Choroid plexus epithelial cell (primary cell): ENCODE measurements around the gene CUL3.

Experiments
- DNase-seq: peaks from one replicate; pipeline ENCODE4 v3.0.0-alpha.2; 2010; ENCODE audit warnings: low read depth
- H3K4me3 ChIP-seq: 2 replicates; pipeline ENCODE4 v1.5.1; 2011; ENCODE audit warnings: low read depth, mild to moderate bottlenecking, control low read depth, low read length, moderate library complexity
- TF ChIP-seq, protein P1 (sequence below): conservative IDR thresholded peaks from 2 replicates; pipeline ENCODE4 v1.5.1; 2011; ENCODE audit warnings: low read depth, mild to moderate bottlenecking, control low read depth, inconsistent platforms, low read length, moderate library complexity

Gene CUL3

DNA sequence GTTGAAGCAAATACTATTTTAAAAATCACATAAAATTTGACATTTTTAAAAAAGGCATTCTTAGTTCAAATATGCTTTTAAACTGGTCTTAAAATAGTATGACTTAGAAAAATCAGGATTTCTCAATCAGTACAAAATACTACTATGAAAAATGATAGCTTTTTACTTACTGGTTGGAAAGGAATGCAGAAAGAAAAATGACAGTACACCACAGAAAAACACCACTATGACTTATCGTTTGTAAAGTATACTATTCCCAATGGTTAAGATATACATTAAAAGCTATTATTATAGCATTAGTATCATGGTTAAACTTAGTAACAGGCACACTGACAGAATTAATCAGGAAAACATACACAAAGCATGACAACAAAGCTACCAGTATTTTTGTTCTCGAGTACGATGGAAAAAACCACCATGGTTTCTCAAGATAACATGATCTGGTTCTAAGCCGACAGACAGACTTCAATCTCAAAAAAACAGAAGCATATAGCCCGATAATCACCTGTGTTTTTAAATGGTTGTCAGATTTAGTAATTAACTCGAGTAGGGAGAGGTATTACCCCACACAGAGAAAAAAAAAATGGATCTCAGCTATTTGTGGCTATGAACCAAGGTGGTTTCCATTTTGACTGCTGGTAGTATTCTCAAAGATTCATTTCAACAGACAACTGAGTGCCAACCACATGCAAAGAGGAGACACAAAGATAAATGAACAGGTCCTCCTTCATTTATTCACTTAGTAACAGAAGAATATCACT, 39.1 kb downstream of the CUL3 start:
- TF ChIP-seq, protein P1, sequence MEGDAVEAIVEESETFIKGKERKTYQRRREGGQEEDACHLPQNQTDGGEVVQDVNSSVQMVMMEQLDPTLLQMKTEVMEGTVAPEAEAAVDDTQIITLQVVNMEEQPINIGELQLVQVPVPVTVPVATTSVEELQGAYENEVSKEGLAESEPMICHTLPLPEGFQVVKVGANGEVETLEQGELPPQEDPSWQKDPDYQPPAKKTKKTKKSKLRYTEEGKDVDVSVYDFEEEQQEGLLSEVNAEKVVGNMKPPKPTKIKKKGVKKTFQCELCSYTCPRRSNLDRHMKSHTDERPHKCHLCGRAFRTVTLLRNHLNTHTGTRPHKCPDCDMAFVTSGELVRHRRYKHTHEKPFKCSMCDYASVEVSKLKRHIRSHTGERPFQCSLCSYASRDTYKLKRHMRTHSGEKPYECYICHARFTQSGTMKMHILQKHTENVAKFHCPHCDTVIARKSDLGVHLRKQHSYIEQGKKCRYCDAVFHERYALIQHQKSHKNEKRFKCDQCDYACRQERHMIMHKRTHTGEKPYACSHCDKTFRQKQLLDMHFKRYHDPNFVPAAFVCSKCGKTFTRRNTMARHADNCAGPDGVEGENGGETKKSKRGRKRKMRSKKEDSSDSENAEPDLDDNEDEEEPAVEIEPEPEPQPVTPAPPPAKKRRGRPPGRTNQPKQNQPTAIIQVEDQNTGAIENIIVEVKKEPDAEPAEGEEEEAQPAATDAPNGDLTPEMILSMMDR = no peak
- DNase-seq = peak; percentile 72
- no peak overlapping the region for H3K4me3 ChIP-seq

DNA sequence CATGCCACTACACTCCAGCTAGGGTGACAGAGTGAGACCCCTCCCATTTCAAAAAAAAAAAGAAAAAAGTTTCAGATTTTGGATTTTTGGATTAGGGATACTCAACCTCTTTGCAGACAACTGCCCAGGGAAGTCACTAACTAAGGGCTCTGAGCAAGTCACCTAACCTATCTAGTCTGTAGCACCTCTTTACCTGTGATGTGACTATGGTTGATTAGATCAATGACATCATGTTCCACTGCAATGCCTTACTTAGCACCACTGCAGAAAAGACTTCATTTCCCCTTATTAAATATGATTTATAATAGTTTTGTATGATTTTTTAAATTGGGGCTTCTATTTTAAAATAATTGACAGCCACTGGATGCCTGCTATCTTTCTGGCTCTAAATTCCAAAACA, 41.2 kb downstream of the CUL3 start:
- TF ChIP-seq, protein P1 = no peak
- DNase-seq = no peak
- no peak overlapping the region for H3K4me3 ChIP-seq

DNA sequence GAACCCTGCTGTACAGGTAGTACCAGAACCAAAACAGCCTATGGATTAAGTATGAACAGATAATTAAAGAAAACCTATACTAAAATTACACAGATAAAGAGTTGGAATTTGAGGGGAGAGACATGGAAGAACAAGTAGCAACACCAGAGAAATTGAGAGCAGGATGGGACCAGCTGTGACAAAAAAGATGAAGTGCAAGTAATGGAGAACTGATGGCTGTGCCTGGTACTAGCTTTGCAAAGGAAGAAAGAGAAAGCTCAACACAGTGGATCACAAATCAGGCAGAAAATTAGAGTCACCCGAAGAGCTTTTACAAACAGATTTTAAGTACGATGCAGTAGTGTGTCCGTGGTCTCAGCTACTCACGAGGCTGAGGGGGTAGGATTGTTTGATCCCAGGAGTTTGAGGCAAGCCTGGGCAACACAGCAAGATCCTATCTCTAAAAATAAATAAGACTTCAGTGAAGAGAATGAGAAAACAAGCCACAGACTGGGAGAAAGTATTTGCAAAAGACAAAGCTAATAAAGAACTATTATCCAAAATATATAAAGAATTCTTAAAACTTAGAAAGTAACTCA, 46.5 kb downstream of the CUL3 start:
- H3K4me3 ChIP-seq = no peak overlapping the region
- DNase-seq = no peak
- TF ChIP-seq, protein P1 = no peak

- no peak overlapping the region for H3K4me3 ChIP-seq
- no peak for DNase-seq
- TF ChIP-seq, protein P1 = no peak
Observed at GRCh38 chr2:224532931-224533330, 52.2 kb downstream of the CUL3 start.

DNA sequence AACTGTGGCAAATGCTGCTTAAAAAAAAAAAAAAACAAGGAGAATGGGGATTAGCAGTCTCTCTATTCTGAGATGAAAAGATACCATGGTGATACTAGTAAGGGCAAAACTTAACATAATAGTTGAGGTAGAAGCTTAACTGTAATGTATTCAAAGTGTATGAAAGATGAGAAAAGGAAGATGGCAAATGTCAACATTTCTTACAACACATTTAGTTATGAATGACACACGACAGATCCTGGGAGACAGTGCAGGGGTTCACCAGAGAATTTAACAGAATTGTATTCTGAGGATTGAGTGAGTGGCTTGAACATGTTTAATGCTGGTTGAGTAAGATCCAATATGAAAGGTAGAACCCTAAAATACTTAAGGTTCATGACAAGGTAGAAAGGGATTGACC, 52.7 kb downstream of the CUL3 start:
- TF ChIP-seq, protein P1 = no peak
- no peak overlapping the region for H3K4me3 ChIP-seq
- no peak for DNase-seq

- no peak for DNase-seq
- no peak overlapping the region for H3K4me3 ChIP-seq
- TF ChIP-seq, protein P1 = no peak
Observed at GRCh38 chr2:224528171-224528570, 57.0 kb downstream of the CUL3 start.

DNA sequence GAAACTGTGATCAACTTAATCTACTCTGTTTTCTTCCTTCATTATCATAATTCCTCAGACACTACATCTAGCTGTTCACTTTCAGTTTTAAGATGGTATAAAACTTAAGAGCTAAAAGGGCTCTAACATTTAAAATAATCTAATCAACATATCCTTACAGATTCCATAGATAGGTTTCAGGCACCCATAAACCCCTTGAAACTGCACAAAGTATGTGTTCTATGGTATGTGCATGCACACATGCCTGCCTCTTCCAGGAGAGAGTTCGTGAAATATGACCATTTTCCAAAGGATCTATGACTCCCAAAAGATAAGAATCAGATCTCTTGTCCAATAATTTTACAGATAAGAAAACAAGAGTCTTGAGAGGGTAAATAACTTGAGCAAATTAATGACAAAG, 59.4 kb downstream of the CUL3 start:
- no peak overlapping the region for H3K4me3 ChIP-seq
- DNase-seq = no peak
- TF ChIP-seq, protein P1 = no peak
